ENCODE measurements around the gene BBS7.

BBS7 gene

GRCh38 chr4:121881158-121881557, 10.9 kb upstream of the BBS7 start:
- H3K27me3 ChIP-seq (ENCODE audit: insufficient read depth, low read length): no peaks in the 10 kb centered on the region
- no CpG with 5 or more reads among the region's 3 CpGs for whole genome bisulfite sequencing (ENCODE audit: extremely low coverage, insufficient coverage, insufficient read length)
- H4K8ac ChIP-seq (ENCODE audit: low read depth, low read length): no peak overlapping the region
- no peak for DNase-seq
- no peaks in the 10 kb centered on the region for H3K4me1 ChIP-seq (ENCODE audit: control insufficient read depth in 1 of 2, insufficient read depth in 2 of 2, low read length in 2 of 2)
- no peak overlapping the region for H4K12ac ChIP-seq (ENCODE audit: low read depth, low read length)
- no peak overlapping the region for H3K4ac ChIP-seq (ENCODE audit: low read depth, low read length)
- no peaks in the 10 kb centered on the region for H3K79me1 ChIP-seq (ENCODE audit: low read length)
- H2AK5ac ChIP-seq (ENCODE audit: low read length): no peak overlapping the region
- H3K9me3 ChIP-seq (ENCODE audit: insufficient read depth, low read depth, low read length): no peaks in the 10 kb centered on the region
- H3K14ac ChIP-seq (ENCODE audit: low read length): no peak overlapping the region
- no peaks in the 10 kb centered on the region for H3K36me3 ChIP-seq (ENCODE audit: control insufficient read depth in 1 of 2, insufficient read depth in 2 of 2, low read length in 2 of 2)
- H3K9ac ChIP-seq (ENCODE audit: low read length): no peak overlapping the region
- H3K4me3 ChIP-seq (ENCODE audit: low read depth, low read length): no peak overlapping the region
- no peak overlapping the region for H2BK120ac ChIP-seq (ENCODE audit: insufficient read depth, low read length, poor library complexity)
- H3K79me2 ChIP-seq (ENCODE audit: control insufficient read depth, insufficient read depth, low read length, poor library complexity): no peaks in the 10 kb centered on the region
- no peak overlapping the region for H3K18ac ChIP-seq (ENCODE audit: low read length)
- no peak overlapping the region for H3K23ac ChIP-seq (ENCODE audit: low read length)
- H4K91ac ChIP-seq (ENCODE audit: low read depth, low read length): no peak overlapping the region
- H2BK12ac ChIP-seq (ENCODE audit: low read length): no peak overlapping the region
- H2BK5ac ChIP-seq (ENCODE audit: low read depth, low read length, poor library complexity): no peak overlapping the region
- H3K4me2 ChIP-seq (ENCODE audit: low read length): no peak overlapping the region
- H2AFZ ChIP-seq (ENCODE audit: insufficient read depth, low read length, poor library complexity): no peak overlapping the region
- no peak overlapping the region for H3K27ac ChIP-seq (ENCODE audit: low read depth, low read length)

GRCh38 chr4:121879135-121879534, 8.9 kb upstream of the BBS7 start:
- DNase-seq: no peak
- no peak overlapping the region for H3K4me3 ChIP-seq (ENCODE audit: low read depth, low read length)
- H3K79me1 ChIP-seq (ENCODE audit: low read length): no peaks in the 10 kb centered on the region
- no peak overlapping the region for H3K4me2 ChIP-seq (ENCODE audit: low read length)
- H3K9me3 ChIP-seq (ENCODE audit: insufficient read depth, low read depth, low read length): no peaks in the 10 kb centered on the region
- no peak overlapping the region for H2BK120ac ChIP-seq (ENCODE audit: insufficient read depth, low read length, poor library complexity)
- no peak overlapping the region for H3K27ac ChIP-seq (ENCODE audit: low read depth, low read length)
- no peaks in the 10 kb centered on the region for H3K79me2 ChIP-seq (ENCODE audit: control insufficient read depth, insufficient read depth, low read length, poor library complexity)
- no peak overlapping the region for H3K14ac ChIP-seq (ENCODE audit: low read length)
- H3K27me3 ChIP-seq (ENCODE audit: insufficient read depth, low read length): no peaks in the 10 kb centered on the region
- H4K12ac ChIP-seq (ENCODE audit: low read depth, low read length): no peak overlapping the region
- no peak overlapping the region for H3K18ac ChIP-seq (ENCODE audit: low read length)
- H4K8ac ChIP-seq (ENCODE audit: low read depth, low read length): no peak overlapping the region
- H3K4me1 ChIP-seq (ENCODE audit: control insufficient read depth in 1 of 2, insufficient read depth in 2 of 2, low read length in 2 of 2): no peaks in the 10 kb centered on the region
- H3K9ac ChIP-seq (ENCODE audit: low read length): no peak overlapping the region
- no peak overlapping the region for H3K23ac ChIP-seq (ENCODE audit: low read length)
- H3K36me3 ChIP-seq (ENCODE audit: control insufficient read depth in 1 of 2, insufficient read depth in 2 of 2, low read length in 2 of 2): no peaks in the 10 kb centered on the region
- H2BK12ac ChIP-seq (ENCODE audit: low read length): no peak overlapping the region
- H2BK5ac ChIP-seq (ENCODE audit: low read depth, low read length, poor library complexity): no peak overlapping the region
- no peak overlapping the region for H3K4ac ChIP-seq (ENCODE audit: low read depth, low read length)
- H2AFZ ChIP-seq (ENCODE audit: insufficient read depth, low read length, poor library complexity): no peak overlapping the region
- H2AK5ac ChIP-seq (ENCODE audit: low read length): no peak overlapping the region
- no peak overlapping the region for H4K91ac ChIP-seq (ENCODE audit: low read depth, low read length)

- no peak overlapping the region for H3K27ac ChIP-seq (ENCODE audit: low read depth, low read length)
- H4K12ac ChIP-seq (ENCODE audit: low read depth, low read length): no peak overlapping the region
- no peak overlapping the region for H3K4me2 ChIP-seq (ENCODE audit: low read length)
Measured at GRCh38 chr4:121877041-121877773, 6.9 kb upstream of the BBS7 start.

GRCh38 chr4:121876070-121876469, 5.8 kb upstream of the BBS7 start:
- Histone ChIP-seq H4K8ac (ENCODE audit: low read depth, low read length) (no peak overlapping the region), H2BK12ac (ENCODE audit: low read length) (no peak overlapping the region), H3K27ac (ENCODE audit: low read depth, low read length) (no peak overlapping the region), H4K91ac (ENCODE audit: low read depth, low read length) (no peak overlapping the region), H4K12ac (ENCODE audit: low read depth, low read length) (no peak overlapping the region), H3K23ac (ENCODE audit: low read length) (no peak overlapping the region), H3K14ac (ENCODE audit: low read length) (no peak overlapping the region), H3K4ac (ENCODE audit: low read depth, low read length) (no peak overlapping the region), H3K79me1 (ENCODE audit: low read length) (no peaks in the 10 kb centered on the region), H3K4me2 (ENCODE audit: low read length) (no peak overlapping the region), H3K18ac (ENCODE audit: low read length) (no peak overlapping the region), H3K9ac (ENCODE audit: low read length) (no peak overlapping the region), H3K4me1 (ENCODE audit: control insufficient read depth in 1 of 2, insufficient read depth in 2 of 2, low read length in 2 of 2) (no peaks in the 10 kb centered on the region), H3K9me3 (ENCODE audit: insufficient read depth, low read depth, low read length) (no peaks in the 10 kb centered on the region), H2AK5ac (ENCODE audit: low read length) (no peak overlapping the region), H2AFZ (ENCODE audit: insufficient read depth, low read length, poor library complexity) (no peak overlapping the region), H2BK5ac (ENCODE audit: low read depth, low read length, poor library complexity) (no peak overlapping the region), H3K79me2 (ENCODE audit: control insufficient read depth, insufficient read depth, low read length, poor library complexity) (no peaks in the 10 kb centered on the region), H3K27me3 (ENCODE audit: insufficient read depth, low read length) (no peaks in the 10 kb centered on the region), H3K4me3 (ENCODE audit: low read depth, low read length) (no peak overlapping the region), H3K36me3 (ENCODE audit: control insufficient read depth in 1 of 2, insufficient read depth in 2 of 2, low read length in 2 of 2) (no peaks in the 10 kb centered on the region), H2BK120ac (ENCODE audit: insufficient read depth, low read length, poor library complexity) (no peak overlapping the region)
- no peak for DNase-seq
- WGBS (ENCODE audit: extremely low coverage, insufficient coverage, insufficient read length): no CpG with 5 or more reads among the region's 6 CpGs

More at GRCh38 chr4:121877041-121877773, 6.9 kb upstream of the BBS7 start:
- no peak for DNase-seq
- H4K91ac ChIP-seq (ENCODE audit: low read depth, low read length): no peak overlapping the region
- no peak overlapping the region for H2BK5ac ChIP-seq (ENCODE audit: low read depth, low read length, poor library complexity)
- H3K27me3 ChIP-seq (ENCODE audit: insufficient read depth, low read length): no peaks in the 10 kb centered on the region
- no peak overlapping the region for H4K8ac ChIP-seq (ENCODE audit: low read depth, low read length)
- H3K79me1 ChIP-seq (ENCODE audit: low read length): no peaks in the 10 kb centered on the region
- no peaks in the 10 kb centered on the region for H3K36me3 ChIP-seq (ENCODE audit: control insufficient read depth in 1 of 2, insufficient read depth in 2 of 2, low read length in 2 of 2)
- no peak overlapping the region for H2AK5ac ChIP-seq (ENCODE audit: low read length)
- no peak overlapping the region for H3K18ac ChIP-seq (ENCODE audit: low read length)
- WGBS (ENCODE audit: extremely low coverage, insufficient coverage, insufficient read length): no CpG with 5 or more reads among the region's 4 CpGs
- H3K9me3 ChIP-seq (ENCODE audit: insufficient read depth, low read depth, low read length): no peaks in the 10 kb centered on the region
- H3K23ac ChIP-seq (ENCODE audit: low read length): no peak overlapping the region
- H3K4ac ChIP-seq (ENCODE audit: low read depth, low read length): no peak overlapping the region
- H3K4me3 ChIP-seq (ENCODE audit: low read depth, low read length): no peak overlapping the region
- H2BK120ac ChIP-seq (ENCODE audit: insufficient read depth, low read length, poor library complexity): no peak overlapping the region
- no peak overlapping the region for H3K9ac ChIP-seq (ENCODE audit: low read length)
- H3K79me2 ChIP-seq (ENCODE audit: control insufficient read depth, insufficient read depth, low read length, poor library complexity): no peaks in the 10 kb centered on the region
- H2BK12ac ChIP-seq (ENCODE audit: low read length): no peak overlapping the region
- H3K14ac ChIP-seq (ENCODE audit: low read length): no peak overlapping the region
- no peaks in the 10 kb centered on the region for H3K4me1 ChIP-seq (ENCODE audit: control insufficient read depth in 1 of 2, insufficient read depth in 2 of 2, low read length in 2 of 2)
- no peak overlapping the region for H2AFZ ChIP-seq (ENCODE audit: insufficient read depth, low read length, poor library complexity)
